ENCODE results near the gene KIF2A.

The KIF2A gene

GRCh38 chr5:62306896-62307689 is 1.1 kb downstream of the KIF2A start:
- Histone ChIP-seq H3K27ac (peak overlapping the region; percentile 95), H3K27me3 (no peaks in the 10 kb centered on the region), H3K4me1 (peaks cover 22% of the 10 kb centered on the region), H4K20me1 (peaks cover 52% of the 10 kb centered on the region), H3K4me3 (peak overlapping the region; percentile 93), H3K36me3 (peaks cover 17% of the 10 kb centered on the region; the same call in 1 of the 2 replicates), H3K4me2 (peak overlapping the region; percentile 90), H3K9me3 (no peaks in the 10 kb centered on the region), H3K9ac (peak overlapping the region; percentile 95)
- no peak for TF ChIP-seq Cebpa-rat (IDR thresholded peaks at IDR 0.05)

GRCh38 chr5:62308439-62308838 is 2.4 kb downstream of the KIF2A start:
- TF ChIP-seq Cebpa-rat (IDR thresholded peaks at IDR 0.05), result no peak
- peak overlapping the region; percentile 90 for H3K4me2 ChIP-seq
- H3K4me3 ChIP-seq, result no peak overlapping the region
- H3K36me3 ChIP-seq, result peaks cover 17% of the 10 kb centered on the region; the same call in 1 of the 2 replicates
- H3K9me3 ChIP-seq, result no peaks in the 10 kb centered on the region
- no peak overlapping the region for H3K9ac ChIP-seq
- H4K20me1 ChIP-seq, result peaks cover 65% of the 10 kb centered on the region
- H3K27ac ChIP-seq, result no peak overlapping the region
- H3K27me3 ChIP-seq, result no peaks in the 10 kb centered on the region
- peaks cover 22% of the 10 kb centered on the region for H3K4me1 ChIP-seq

GRCh38 chr5:62309107-62309506 is 3.1 kb downstream of the KIF2A start:
- Histone ChIP-seq H3K4me2 (no peak overlapping the region), H3K27me3 (no peaks in the 10 kb centered on the region), H3K4me1 (peaks cover 22% of the 10 kb centered on the region), H3K9me3 (no peaks in the 10 kb centered on the region), H3K9ac (no peak overlapping the region), H3K4me3 (no peak overlapping the region), H4K20me1 (peaks cover 72% of the 10 kb centered on the region), H3K36me3 (peaks cover 17% of the 10 kb centered on the region; the same call in 1 of the 2 replicates), H3K27ac (no peak overlapping the region)
- TF ChIP-seq Cebpa-rat (IDR thresholded peaks at IDR 0.05), result no peak

- H3K27me3 ChIP-seq, result no peaks in the 10 kb centered on the region
- no peak overlapping the region for H3K9ac ChIP-seq
- H3K36me3 ChIP-seq, result peaks cover 17% of the 10 kb centered on the region; the same call in 1 of the 2 replicates
- H3K4me1 ChIP-seq, result peaks cover 15% of the 10 kb centered on the region
- no peak overlapping the region for H3K4me3 ChIP-seq
- H3K9me3 ChIP-seq, result no peaks in the 10 kb centered on the region
- no peak overlapping the region for H3K4me2 ChIP-seq
- no peak for TF ChIP-seq Cebpa-rat (IDR thresholded peaks at IDR 0.05)
- no peak overlapping the region for H3K27ac ChIP-seq
- H4K20me1 ChIP-seq, result peaks cover 86% of the 10 kb centered on the region
Observed at GRCh38 chr5:62310426-62311143, 4.6 kb downstream of the KIF2A start.

GRCh38 chr5:62312036-62312435 is 6.0 kb downstream of the KIF2A start:
- Histone ChIP-seq H3K27ac (no peak overlapping the region), H3K4me3 (no peak overlapping the region), H3K36me3 (peaks cover 17% of the 10 kb centered on the region; the same call in 1 of the 2 replicates), H3K9me3 (no peaks in the 10 kb centered on the region), H3K9ac (no peak overlapping the region), H3K4me1 (peaks cover 14% of the 10 kb centered on the region), H3K27me3 (no peaks in the 10 kb centered on the region), H4K20me1 (peaks cover 100% of the 10 kb centered on the region), H3K4me2 (no peak overlapping the region)
- TF ChIP-seq Cebpa-rat (IDR thresholded peaks at IDR 0.05), result no peak

- no peak overlapping the region for H3K9ac ChIP-seq
- peaks cover 17% of the 10 kb centered on the region; the same call in 1 of the 2 replicates for H3K36me3 ChIP-seq
- H3K4me3 ChIP-seq, result no peak overlapping the region
- no peak overlapping the region for H3K27ac ChIP-seq
- no peaks in the 10 kb centered on the region for H3K9me3 ChIP-seq
- no peaks in the 10 kb centered on the region for H3K27me3 ChIP-seq
- TF ChIP-seq Cebpa-rat (IDR thresholded peaks at IDR 0.05), result no peak
- H3K4me2 ChIP-seq, result no peak overlapping the region
- H3K4me1 ChIP-seq, result peaks cover 10% of the 10 kb centered on the region
- peaks cover 100% of the 10 kb centered on the region for H4K20me1 ChIP-seq
Observed at GRCh38 chr5:62312674-62313073, 6.7 kb downstream of the KIF2A start.

- Histone ChIP-seq H3K9ac (no peak overlapping the region), H3K36me3 (peaks cover 13% of the 10 kb centered on the region; the same call in 1 of the 2 replicates), H3K27ac (no peak overlapping the region), H3K4me2 (no peak overlapping the region), H3K4me1 (no peaks in the 10 kb centered on the region), H3K9me3 (no peaks in the 10 kb centered on the region), H4K20me1 (peaks cover 100% of the 10 kb centered on the region), H3K4me3 (no peak overlapping the region), H3K27me3 (no peaks in the 10 kb centered on the region)
- no peak for TF ChIP-seq Cebpa-rat (IDR thresholded peaks at IDR 0.05)
Observed at GRCh38 chr5:62314213-62314830, 8.3 kb downstream of the KIF2A start.

- Histone ChIP-seq H3K36me3 (peaks cover 6% of the 10 kb centered on the region; the same call in 1 of the 2 replicates), H3K4me3 (no peak overlapping the region), H3K4me2 (no peak overlapping the region), H3K4me1 (no peaks in the 10 kb centered on the region), H3K27ac (no peak overlapping the region), H3K27me3 (no peaks in the 10 kb centered on the region), H3K9me3 (no peaks in the 10 kb centered on the region), H4K20me1 (peaks cover 100% of the 10 kb centered on the region), H3K9ac (no peak overlapping the region)
- TF ChIP-seq Cebpa-rat (IDR thresholded peaks at IDR 0.05), result no peak
Observed at GRCh38 chr5:62315376-62316175, 9.6 kb downstream of the KIF2A start.

- no peaks in the 10 kb centered on the region for H3K4me1 ChIP-seq
- no peak overlapping the region for H3K4me2 ChIP-seq
- peaks cover 100% of the 10 kb centered on the region for H4K20me1 ChIP-seq
- no peak for TF ChIP-seq Cebpa-rat (IDR thresholded peaks at IDR 0.05)
- H3K27ac ChIP-seq, result no peak overlapping the region
- H3K36me3 ChIP-seq, result peaks cover 3% of the 10 kb centered on the region; the same call in 1 of the 2 replicates
- H3K9me3 ChIP-seq, result no peaks in the 10 kb centered on the region
- no peaks in the 10 kb centered on the region for H3K27me3 ChIP-seq
- H3K9ac ChIP-seq, result no peak overlapping the region
- H3K4me3 ChIP-seq, result no peak overlapping the region
Observed at GRCh38 chr5:62316176-62316502, 10.1 kb downstream of the KIF2A start.

Measured in BLaER1 (cell line).